Astrocyte of the spinal cord (primary cell): ENCODE results near the gene ENPP6.

ENCODE experiments used
- DNase-seq: peaks from one replicate; pipeline ENCODE4 v3.0.0; 2011; ENCODE audit warnings: low read depth, low spot score
- H3K4me3 ChIP-seq: 2 replicates; pipeline ENCODE4 v1.5.1; 2011; ENCODE audit warnings: low read depth, mild to moderate bottlenecking, low read length, moderate library complexity
- CTCF ChIP-seq: IDR thresholded peaks from 2 replicates; pipeline ENCODE4 v1.5.1; 2012; ENCODE audit warnings: low read depth, mild to moderate bottlenecking, low read length, inconsistent platforms
- in situ Hi-C: cut with HindIII; loops from 2 replicates; pipeline ENCODE4 v1.10.0; 2017; ENCODE audit warnings: low sequenced_read_pairs

Gene ENPP6

GRCh38 chr4:184166736-184167135, 50.9 kb downstream of the ENPP6 start:
- H3K4me3 ChIP-seq = no peak overlapping the region
- TF ChIP-seq CTCF = no peak
- in situ Hi-C loops = no loop called here
- DNase-seq = no peak

- in situ Hi-C loops = no loop called here
- no peak for TF ChIP-seq CTCF
- DNase-seq = no peak
- H3K4me3 ChIP-seq = no peak overlapping the region
Observed at GRCh38 chr4:184165291-184165690, 52.4 kb downstream of the ENPP6 start.

GRCh38 chr4:184163813-184164212, 53.9 kb downstream of the ENPP6 start:
- DNase-seq = peak; percentile 23
- in situ Hi-C loops = no loop called here
- TF ChIP-seq CTCF = peak; percentile 56
- no peak overlapping the region for H3K4me3 ChIP-seq

GRCh38 chr4:184162596-184162995, 55.1 kb downstream of the ENPP6 start:
- no peak for TF ChIP-seq CTCF
- in situ Hi-C loops = no loop called here
- DNase-seq = no peak
- no peak overlapping the region for H3K4me3 ChIP-seq

- TF ChIP-seq CTCF = no peak
- DNase-seq = no peak
- in situ Hi-C loops = no loop called here
- no peak overlapping the region for H3K4me3 ChIP-seq
Observed at GRCh38 chr4:184157322-184157721, 60.4 kb downstream of the ENPP6 start.

- no peak for DNase-seq
- TF ChIP-seq CTCF = no peak
- in situ Hi-C loops = no loop called here
- no peak overlapping the region for H3K4me3 ChIP-seq
Observed at GRCh38 chr4:184156163-184156920, 61.3 kb downstream of the ENPP6 start.
